SK-N-SH (cell line): ENCODE data around the gene TES. TPM values are rescaled to one million over a fixed set of nuclear protein-coding genes. Genes with fewer than 3 reads are reported as not detected.

ENCODE experiments used
- CTCF ChIA-PET: fragments of 300-600, 350-600 bp; formaldehyde crosslinking; extraction: SDS; loops from one replicate; lab custom pipeline; 2021; lab: Yijun Ruan, JAX
- POLR2A ChIA-PET: fragments of 350-600 bp; sonication (Branson Sonifier 250); formaldehyde crosslinking; extraction: SDS; loops from one replicate; lab custom pipeline; 2020; ENCODE audit warnings: antibody characterized with exemption, inconsistent platforms; lab: Yijun Ruan, JAX
- DNase-seq: peaks from one replicate; pipeline ENCODE4 v3.0.0; 2012
- H2AFZ ChIP-seq: fragments of 200-600 bp; sonication (generic); 2 replicates; pipeline ENCODE4 v1.8.1; 2016; ENCODE audit warnings: antibody characterized with exemption, mild to moderate bottlenecking, low read depth
- H3F3A ChIP-seq: fragments of 200-600 bp; sonication (generic); replicated peaks from 2 replicates; pipeline ENCODE3; 2016; ENCODE audit warnings: antibody characterized with exemption, mild to moderate bottlenecking; ENCODE audit not compliant: insufficient read depth
- H3K27ac ChIP-seq, 2 experiments: fragments of 200-500 bp in 1 of 2; fragments of 200-600 bp in 1 of 2; sonication (Bioruptor generic) in 1 of 2; sonication (generic), shearing (Covaris generic) in 1 of 2; 2 replicates each; pipeline versions ENCODE4 v1.5.1 to v1.6.1; 2014 to 2016; ENCODE audit warnings: low read depth in 2 of 2, inconsistent platforms in 1 of 2, low read length in 1 of 2, mild to moderate bottlenecking in 1 of 2, mixed read lengths in 1 of 2
- H3K27me3 ChIP-seq: fragments of 200-600 bp; sonication (generic), shearing (Covaris generic); 2 replicates; pipeline ENCODE4 v1.6.1; 2016; ENCODE audit warnings: mixed run types; ENCODE audit not compliant: insufficient read depth
- H3K36me3 ChIP-seq, 2 experiments: fragments of 200-500 bp in 1 of 2; fragments of 200-600 bp in 1 of 2; sonication (Bioruptor generic) in 1 of 2; sonication (generic) in 1 of 2; replicated peaks in 1 of 2; 2 replicates each; pipeline versions ENCODE3 to v1.5.1; 2014 to 2016; ENCODE audit warnings: low read length in 1 of 2, mild to moderate bottlenecking in 1 of 2; ENCODE audit not compliant: insufficient read depth in 2 of 2, control insufficient read depth in 1 of 2
- H3K4me1 ChIP-seq, 2 experiments: fragments of 200-500 bp in 1 of 2; fragments of 200-600 bp in 1 of 2; sonication (Bioruptor generic) in 1 of 2; sonication (generic), shearing (Covaris generic) in 1 of 2; 2 replicates each; pipeline versions ENCODE4 v1.5.1 to v1.6.1; 2014 to 2016; ENCODE audit warnings: low read depth in 1 of 2, low read length in 1 of 2, mixed run types in 1 of 2; ENCODE audit not compliant: insufficient read depth in 2 of 2, control insufficient read depth in 1 of 2
- H3K4me2 ChIP-seq: fragments of 200-600 bp; sonication (generic), shearing (Covaris generic); 2 replicates; pipeline ENCODE4 v1.6.1; 2017; ENCODE audit warnings: mixed run types
- H3K4me3 ChIP-seq, 2 experiments: fragments of 200-500 bp in 1 of 2; fragments of 200-600 bp in 1 of 2; sonication (Bioruptor generic) in 1 of 2; sonication (generic), shearing (Covaris generic) in 1 of 2; 2 replicates each; pipeline versions ENCODE4 v1.5.1 to v1.8.1; 2014 to 2016; ENCODE audit warnings: low read depth in 2 of 2, inconsistent platforms in 1 of 2, low read length in 1 of 2, mild to moderate bottlenecking in 1 of 2, mixed read lengths in 1 of 2, moderate library complexity in 1 of 2
- H3K79me2 ChIP-seq: fragments of 200-600 bp; sonication (generic); 2 replicates; pipeline ENCODE4 v1.8.1; 2017; ENCODE audit warnings: mild to moderate bottlenecking; ENCODE audit not compliant: insufficient read depth
- H3K9ac ChIP-seq: fragments of 200-600 bp; sonication (generic); 2 replicates; pipeline ENCODE4 v1.6.1; 2017; ENCODE audit warnings: mixed run types
- H3K9me2 ChIP-seq: fragments of 200-600 bp; sonication (generic); 2 replicates; pipeline ENCODE4 v1.6.1; 2017; ENCODE audit warnings: mixed run types
- H3K9me3 ChIP-seq: fragments of 200-600 bp; sonication (generic); 2 replicates; pipeline ENCODE4 v1.6.1; 2017; ENCODE audit warnings: mixed run types, mild to moderate bottlenecking, moderate library complexity
- H4K20me1 ChIP-seq: fragments of 200-600 bp; sonication (generic); 2 replicates; pipeline ENCODE4 v1.6.1; 2017; ENCODE audit warnings: mild to moderate bottlenecking, mixed run types; ENCODE audit not compliant: insufficient read depth
- CHD2 ChIP-seq: fragments of 150-350 bp; IDR thresholded peaks from 2 replicates; pipeline ENCODE4 v1.6.1; 2018; ENCODE audit warnings: low read length; ENCODE audit not compliant: partially characterized antibody
- EP300 ChIP-seq, 2 experiments: IDR thresholded peaks; 2 replicates each; pipeline versions ENCODE4 v1.4.0 to v1.6.1; 2012; ENCODE audit warnings: borderline replicate concordance in 1 of 2, low read depth in 1 of 2, low read length in 1 of 2
- FOSL2 ChIP-seq: IDR thresholded peaks from 2 replicates; pipeline ENCODE4 v1.4.0; 2012; ENCODE audit warnings: low read depth, mild to moderate bottlenecking, moderate library complexity, borderline replicate concordance
- GATA2 ChIP-seq: sonication (generic); formaldehyde crosslinking; IDR thresholded peaks from 2 replicates; pipeline ENCODE4 v1.5.0; 2020; ENCODE audit warnings: mild to moderate bottlenecking, missing genetic modification reagents
- JUND ChIP-seq: IDR thresholded peaks from 2 replicates; pipeline ENCODE4 v1.4.0; 2012
- MAX ChIP-seq: IDR thresholded peaks from 2 replicates; pipeline ENCODE4 v1.4.0; 2012; ENCODE audit warnings: low read depth
- MXI1 ChIP-seq: IDR thresholded peaks from 2 replicates; pipeline ENCODE4 v1.6.1; 2012; ENCODE audit warnings: mild to moderate bottlenecking, low read depth, low read length, improper control_type of control experiment
- NFIC ChIP-seq: IDR thresholded peaks from 2 replicates; pipeline ENCODE4 v1.4.0; 2012; ENCODE audit warnings: borderline replicate concordance
- NRF1 ChIP-seq: IDR thresholded peaks from 2 replicates; pipeline ENCODE4 v1.6.1; 2012; ENCODE audit warnings: low read depth, mild to moderate bottlenecking, low read length
- POLR2AphosphoS5 ChIP-seq: IDR thresholded peaks from 2 replicates; pipeline ENCODE4 v1.6.1; 2012; ENCODE audit warnings: low read depth, low read length
- RAD21 ChIP-seq: IDR thresholded peaks from 2 replicates; pipeline ENCODE4 v1.6.1; 2012; ENCODE audit warnings: mild to moderate bottlenecking, low read length
- RCOR1 ChIP-seq: fragments of 150-350 bp; IDR thresholded peaks from 2 replicates; pipeline ENCODE4 v1.6.1; 2017; ENCODE audit warnings: antibody characterized with exemption, low read length
- RFX5 ChIP-seq: IDR thresholded peaks from 2 replicates; pipeline ENCODE4 v1.6.1; 2012; ENCODE audit warnings: mild to moderate bottlenecking, improper control_type of control experiment, low read length
- RXRA ChIP-seq: IDR thresholded peaks from 2 replicates; pipeline ENCODE4 v1.4.0; 2012; ENCODE audit warnings: low read depth, mild to moderate bottlenecking, borderline replicate concordance
- SIN3A ChIP-seq: IDR thresholded peaks from 2 replicates; pipeline ENCODE4 v1.6.1; 2012; ENCODE audit warnings: low read depth, mild to moderate bottlenecking, low read length, moderate library complexity, borderline replicate concordance
- SMC3 ChIP-seq: IDR thresholded peaks from 2 replicates; pipeline ENCODE4 v1.6.1; 2012; ENCODE audit warnings: low read depth, low read length, improper control_type of control experiment
- TCF12 ChIP-seq: IDR thresholded peaks from 2 replicates; pipeline ENCODE4 v1.4.0; 2012
- TEAD4 ChIP-seq: IDR thresholded peaks from 2 replicates; pipeline ENCODE4 v1.4.0; 2012; ENCODE audit warnings: mild to moderate bottlenecking, borderline replicate concordance; ENCODE audit not compliant: insufficient read depth
- USF2 ChIP-seq: fragments of 150-350 bp; IDR thresholded peaks from 2 replicates; pipeline ENCODE4 v1.6.1; 2017; ENCODE audit warnings: antibody characterized with exemption, low read length, low read depth, borderline replicate concordance
- YY1 ChIP-seq: IDR thresholded peaks from 2 replicates; pipeline ENCODE4 v1.4.0; 2012; ENCODE audit warnings: low read depth, mild to moderate bottlenecking
- WGBS: methylation state at CpG from one replicate; pipeline ENCODE4 v1.1.6; 2017; ENCODE audit warnings: low lambda C conversion rate; 5-methylcytosine and 5-hydroxymethylcytosine counted together
- polyA plus RNA-seq, 3 experiments: library from polyadenylated mRNA; depleted of rRNA; stranded (reverse); fragments of >200 nt; gene quantifications; 2 replicates each; pipeline ENCODE4 v1.2.3, GENCODE V29; 2012
- TF ChIP-seq, protein P1 (sequence below): IDR thresholded peaks from 2 replicates; pipeline ENCODE4 v1.4.0; 2012; ENCODE audit warnings: low read depth, borderline replicate concordance
- TF ChIP-seq, protein P2 (sequence below): IDR thresholded peaks from 2 replicates; pipeline ENCODE4 v1.4.0; 2012; ENCODE audit warnings: low read depth, borderline replicate concordance
- TF ChIP-seq, protein P3 (sequence below): IDR thresholded peaks from 2 replicates; pipeline ENCODE4; 2012
- TF ChIP-seq, protein P4 (sequence below): IDR thresholded peaks from 2 replicates; pipeline ENCODE4 v1.6.1; 2012; ENCODE audit warnings: mild to moderate bottlenecking, low read depth, low read length, moderate library complexity

The TES gene
- polyA plus RNA-seq, 1 of the 3 experiments (the other 2 are of a cell fraction), result 9.5 TPM

GRCh38 chr7:116227678-116228239 lies 17.4 kb downstream of the TES start:
- H3K27me3 ChIP-seq, result peaks cover under 1% of the 10 kb centered on the region; the same call in 1 of the 2 replicates
- H2AFZ ChIP-seq, result no peak overlapping the region
- ChIA-PET POLR2A (interaction anchor here (0.8 kb wide), 1 partner anchor 17 kb away, joined by 7 read pairs; the partner anchor contains the start of gene TES), CTCF (interaction anchor here (1.0 to 14.7 kb wide), 9 partner anchors 11 to 364 kb away, joined by 3 to 428 read pairs (median 5); partner anchors contain the start of gene TES)
- peak overlapping the region; percentile 62 to 98 for H3K27ac ChIP-seq
- peaks cover 25% of the 10 kb centered on the region for H3F3A ChIP-seq
- H3K79me2 ChIP-seq, result no peaks in the 10 kb centered on the region
- 13% methylated on average over 2 of the region's 2 CpGs for WGBS
- TF ChIP-seq MXI1, result no peak
- TF ChIP-seq, protein P1, sequence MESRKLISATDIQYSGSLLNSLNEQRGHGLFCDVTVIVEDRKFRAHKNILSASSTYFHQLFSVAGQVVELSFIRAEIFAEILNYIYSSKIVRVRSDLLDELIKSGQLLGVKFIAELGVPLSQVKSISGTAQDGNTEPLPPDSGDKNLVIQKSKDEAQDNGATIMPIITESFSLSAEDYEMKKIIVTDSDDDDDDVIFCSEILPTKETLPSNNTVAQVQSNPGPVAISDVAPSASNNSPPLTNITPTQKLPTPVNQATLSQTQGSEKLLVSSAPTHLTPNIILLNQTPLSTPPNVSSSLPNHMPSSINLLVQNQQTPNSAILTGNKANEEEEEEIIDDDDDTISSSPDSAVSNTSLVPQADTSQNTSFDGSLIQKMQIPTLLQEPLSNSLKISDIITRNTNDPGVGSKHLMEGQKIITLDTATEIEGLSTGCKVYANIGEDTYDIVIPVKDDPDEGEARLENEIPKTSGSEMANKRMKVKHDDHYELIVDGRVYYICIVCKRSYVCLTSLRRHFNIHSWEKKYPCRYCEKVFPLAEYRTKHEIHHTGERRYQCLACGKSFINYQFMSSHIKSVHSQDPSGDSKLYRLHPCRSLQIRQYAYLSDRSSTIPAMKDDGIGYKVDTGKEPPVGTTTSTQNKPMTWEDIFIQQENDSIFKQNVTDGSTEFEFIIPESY, result peak; percentile 55; the same call in 1 of the 2 replicates
- TF ChIP-seq FOSL2, result peak; percentile 86
- peak; percentile 85 for TF ChIP-seq TEAD4
- TF ChIP-seq SMC3, result no peak
- TF ChIP-seq GATA2, result peak; percentile 59; the same call in 1 of the 2 replicates
- no peak for TF ChIP-seq RAD21
- no peak for TF ChIP-seq USF2
- no peak for TF ChIP-seq RFX5
- peak; percentile 42; the same call in 1 of the 2 replicates for TF ChIP-seq RCOR1
- TF ChIP-seq, protein P2, sequence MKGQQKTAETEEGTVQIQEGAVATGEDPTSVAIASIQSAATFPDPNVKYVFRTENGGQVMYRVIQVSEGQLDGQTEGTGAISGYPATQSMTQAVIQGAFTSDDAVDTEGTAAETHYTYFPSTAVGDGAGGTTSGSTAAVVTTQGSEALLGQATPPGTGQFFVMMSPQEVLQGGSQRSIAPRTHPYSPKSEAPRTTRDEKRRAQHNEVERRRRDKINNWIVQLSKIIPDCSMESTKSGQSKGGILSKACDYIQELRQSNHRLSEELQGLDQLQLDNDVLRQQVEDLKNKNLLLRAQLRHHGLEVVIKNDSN, result 0 out of 2 replicates have a peak, but pooled peaks have one; percentile 3
- TF ChIP-seq NRF1, result no peak
- peak; percentile 88 for TF ChIP-seq JUND
- TF ChIP-seq EP300 (IDR thresholded peaks at IDR 0.05; ENCODE audit: borderline replicate concordance in 1 of 2, low read depth in 1 of 2, low read length in 1 of 2), result peak; percentile 78 to 83; a peak in 2 of 4 replicates
- TF ChIP-seq MAX, result peak; percentile 43; the same call in 1 of the 2 replicates
- TF ChIP-seq NFIC, result peak; percentile 71
- TF ChIP-seq, protein P3, sequence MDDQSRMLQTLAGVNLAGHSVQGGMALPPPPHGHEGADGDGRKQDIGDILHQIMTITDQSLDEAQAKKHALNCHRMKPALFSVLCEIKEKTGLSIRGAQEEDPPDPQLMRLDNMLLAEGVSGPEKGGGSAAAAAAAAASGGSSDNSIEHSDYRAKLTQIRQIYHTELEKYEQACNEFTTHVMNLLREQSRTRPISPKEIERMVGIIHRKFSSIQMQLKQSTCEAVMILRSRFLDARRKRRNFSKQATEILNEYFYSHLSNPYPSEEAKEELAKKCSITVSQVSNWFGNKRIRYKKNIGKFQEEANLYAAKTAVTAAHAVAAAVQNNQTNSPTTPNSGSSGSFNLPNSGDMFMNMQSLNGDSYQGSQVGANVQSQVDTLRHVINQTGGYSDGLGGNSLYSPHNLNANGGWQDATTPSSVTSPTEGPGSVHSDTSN, result peak; percentile 82
- no peak for TF ChIP-seq YY1
- peak; percentile 48 for TF ChIP-seq CHD2
- no peak for TF ChIP-seq SIN3A
- TF ChIP-seq POLR2AphosphoS5, result peak; percentile 89
- TF ChIP-seq RXRA, result peak; percentile 78
- TF ChIP-seq TCF12, result peak; percentile 100
- TF ChIP-seq, protein P4, sequence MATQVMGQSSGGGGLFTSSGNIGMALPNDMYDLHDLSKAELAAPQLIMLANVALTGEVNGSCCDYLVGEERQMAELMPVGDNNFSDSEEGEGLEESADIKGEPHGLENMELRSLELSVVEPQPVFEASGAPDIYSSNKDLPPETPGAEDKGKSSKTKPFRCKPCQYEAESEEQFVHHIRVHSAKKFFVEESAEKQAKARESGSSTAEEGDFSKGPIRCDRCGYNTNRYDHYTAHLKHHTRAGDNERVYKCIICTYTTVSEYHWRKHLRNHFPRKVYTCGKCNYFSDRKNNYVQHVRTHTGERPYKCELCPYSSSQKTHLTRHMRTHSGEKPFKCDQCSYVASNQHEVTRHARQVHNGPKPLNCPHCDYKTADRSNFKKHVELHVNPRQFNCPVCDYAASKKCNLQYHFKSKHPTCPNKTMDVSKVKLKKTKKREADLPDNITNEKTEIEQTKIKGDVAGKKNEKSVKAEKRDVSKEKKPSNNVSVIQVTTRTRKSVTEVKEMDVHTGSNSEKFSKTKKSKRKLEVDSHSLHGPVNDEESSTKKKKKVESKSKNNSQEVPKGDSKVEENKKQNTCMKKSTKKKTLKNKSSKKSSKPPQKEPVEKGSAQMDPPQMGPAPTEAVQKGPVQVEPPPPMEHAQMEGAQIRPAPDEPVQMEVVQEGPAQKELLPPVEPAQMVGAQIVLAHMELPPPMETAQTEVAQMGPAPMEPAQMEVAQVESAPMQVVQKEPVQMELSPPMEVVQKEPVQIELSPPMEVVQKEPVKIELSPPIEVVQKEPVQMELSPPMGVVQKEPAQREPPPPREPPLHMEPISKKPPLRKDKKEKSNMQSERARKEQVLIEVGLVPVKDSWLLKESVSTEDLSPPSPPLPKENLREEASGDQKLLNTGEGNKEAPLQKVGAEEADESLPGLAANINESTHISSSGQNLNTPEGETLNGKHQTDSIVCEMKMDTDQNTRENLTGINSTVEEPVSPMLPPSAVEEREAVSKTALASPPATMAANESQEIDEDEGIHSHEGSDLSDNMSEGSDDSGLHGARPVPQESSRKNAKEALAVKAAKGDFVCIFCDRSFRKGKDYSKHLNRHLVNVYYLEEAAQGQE, result no peak
- peak overlapping the region; percentile 46; the same call in 1 of the 2 replicates for H3K4me2 ChIP-seq
- no peak overlapping the region for H3K4me3 ChIP-seq
- no peaks in the 10 kb centered on the region for H4K20me1 ChIP-seq
- no peaks in the 10 kb centered on the region for H3K36me3 ChIP-seq
- H3K9me3 ChIP-seq, result no peaks in the 10 kb centered on the region
- peak; percentile 65 for DNase-seq
- H3K9ac ChIP-seq, result no peak overlapping the region
- peaks cover 43 to 63% of the 10 kb centered on the region in 2 experiments; a peak in 3 of 4 replicates for H3K4me1 ChIP-seq
- no peaks in the 10 kb centered on the region for H3K9me2 ChIP-seq
